ENCODE data around the gene TNIP1. TPM values are rescaled to one million over a fixed set of nuclear protein-coding genes. Genes with fewer than 3 reads are reported as not detected.
A peak's percentile ranks its signal among the peaks of the same experiment; 100 is the strongest.

The TNIP1 gene
- total RNA-seq, 1 donor, result 85.8 TPM

DNA sequence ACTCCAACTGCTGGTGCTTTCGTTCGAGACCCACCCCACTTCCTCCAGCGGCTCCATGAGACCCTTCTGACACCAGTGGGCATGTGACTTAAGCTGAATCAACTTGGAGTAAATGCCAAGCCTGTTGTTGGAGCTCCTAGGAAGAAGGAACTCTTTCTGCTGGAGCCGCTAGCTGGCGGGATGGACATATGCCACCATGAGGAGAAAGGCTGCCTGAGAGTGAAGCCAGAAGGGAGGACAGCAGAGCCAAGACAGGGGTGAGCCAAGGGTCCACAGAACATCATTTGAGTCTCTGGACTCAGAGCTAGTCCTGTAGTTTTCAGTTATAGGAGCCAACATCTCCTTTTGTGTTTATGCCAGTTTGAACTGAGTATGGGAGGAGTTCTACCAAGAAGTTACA, 40.8 kb upstream of the TNIP1 start:
- H3K4me1 ChIP-seq (ENCODE audit: insufficient read depth, low read length), result peaks cover 5% of the 10 kb centered on the region
- TF ChIP-seq, protein P1, sequence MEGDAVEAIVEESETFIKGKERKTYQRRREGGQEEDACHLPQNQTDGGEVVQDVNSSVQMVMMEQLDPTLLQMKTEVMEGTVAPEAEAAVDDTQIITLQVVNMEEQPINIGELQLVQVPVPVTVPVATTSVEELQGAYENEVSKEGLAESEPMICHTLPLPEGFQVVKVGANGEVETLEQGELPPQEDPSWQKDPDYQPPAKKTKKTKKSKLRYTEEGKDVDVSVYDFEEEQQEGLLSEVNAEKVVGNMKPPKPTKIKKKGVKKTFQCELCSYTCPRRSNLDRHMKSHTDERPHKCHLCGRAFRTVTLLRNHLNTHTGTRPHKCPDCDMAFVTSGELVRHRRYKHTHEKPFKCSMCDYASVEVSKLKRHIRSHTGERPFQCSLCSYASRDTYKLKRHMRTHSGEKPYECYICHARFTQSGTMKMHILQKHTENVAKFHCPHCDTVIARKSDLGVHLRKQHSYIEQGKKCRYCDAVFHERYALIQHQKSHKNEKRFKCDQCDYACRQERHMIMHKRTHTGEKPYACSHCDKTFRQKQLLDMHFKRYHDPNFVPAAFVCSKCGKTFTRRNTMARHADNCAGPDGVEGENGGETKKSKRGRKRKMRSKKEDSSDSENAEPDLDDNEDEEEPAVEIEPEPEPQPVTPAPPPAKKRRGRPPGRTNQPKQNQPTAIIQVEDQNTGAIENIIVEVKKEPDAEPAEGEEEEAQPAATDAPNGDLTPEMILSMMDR (IDR thresholded peaks at IDR 0.05; ENCODE audit: extremely low read depth, low read depth, low read length), result no peak
- H3K4me3 ChIP-seq (ENCODE audit: insufficient read depth, low read length), result no peak overlapping the region
- peaks cover 89% of the 10 kb centered on the region for H3K36me3 ChIP-seq (ENCODE audit: insufficient read depth, low read length)
- no peak overlapping the region for H3K4me2 ChIP-seq (ENCODE audit: insufficient read depth, low read length)
- H3K9me3 ChIP-seq (ENCODE audit: low read depth, low read length), result no peaks in the 10 kb centered on the region
- DNase-seq (ENCODE audit: insufficient read length, low spot score, missing footprints), result no peak
- no peak overlapping the region for H3K27ac ChIP-seq (ENCODE audit: low read depth, low read length)
- no peaks in the 10 kb centered on the region for H3K27me3 ChIP-seq (ENCODE audit: insufficient read depth, low read length)
- H4K20me1 ChIP-seq (ENCODE audit: insufficient read depth, low read length), result peaks cover 43% of the 10 kb centered on the region
- H3K79me2 ChIP-seq (ENCODE audit: insufficient read depth, low read length), result peaks cover 3% of the 10 kb centered on the region
- no peak overlapping the region for H2AFZ ChIP-seq (ENCODE audit: low read length)

DNA sequence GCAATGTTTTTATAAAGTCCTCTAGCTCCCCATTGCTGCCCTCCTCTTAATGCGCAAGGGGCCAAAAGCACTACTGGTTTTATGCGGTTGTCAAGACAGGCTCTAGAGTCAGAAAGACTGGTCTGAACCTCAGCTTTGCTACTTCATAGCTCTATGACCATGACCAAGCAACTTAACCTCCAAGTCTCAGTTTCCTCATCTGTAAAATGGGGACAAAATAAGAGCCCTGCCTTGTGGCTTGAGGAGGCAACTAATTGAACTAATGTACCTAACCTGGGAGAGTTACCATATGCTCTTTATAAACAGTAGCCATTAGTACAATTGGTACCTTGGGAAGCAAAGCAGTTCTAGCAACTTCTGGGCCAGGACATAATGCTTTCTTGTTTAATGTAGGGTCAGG, 40.3 kb upstream of the TNIP1 start:
- no peak for DNase-seq (ENCODE audit: insufficient read length, low spot score, missing footprints)
- H2AFZ ChIP-seq (ENCODE audit: low read length), result no peak overlapping the region
- TF ChIP-seq, protein P1 (IDR thresholded peaks at IDR 0.05; ENCODE audit: extremely low read depth, low read depth, low read length), result no peak
- H3K27me3 ChIP-seq (ENCODE audit: insufficient read depth, low read length), result no peaks in the 10 kb centered on the region
- H3K79me2 ChIP-seq (ENCODE audit: insufficient read depth, low read length), result peaks cover 3% of the 10 kb centered on the region
- no peak overlapping the region for H3K4me2 ChIP-seq (ENCODE audit: insufficient read depth, low read length)
- peaks cover 5% of the 10 kb centered on the region for H3K4me1 ChIP-seq (ENCODE audit: insufficient read depth, low read length)
- H4K20me1 ChIP-seq (ENCODE audit: insufficient read depth, low read length), result peaks cover 42% of the 10 kb centered on the region
- no peak overlapping the region for H3K4me3 ChIP-seq (ENCODE audit: insufficient read depth, low read length)
- H3K9me3 ChIP-seq (ENCODE audit: low read depth, low read length), result no peaks in the 10 kb centered on the region
- no peak overlapping the region for H3K27ac ChIP-seq (ENCODE audit: low read depth, low read length)
- peaks cover 95% of the 10 kb centered on the region for H3K36me3 ChIP-seq (ENCODE audit: insufficient read depth, low read length)

DNA sequence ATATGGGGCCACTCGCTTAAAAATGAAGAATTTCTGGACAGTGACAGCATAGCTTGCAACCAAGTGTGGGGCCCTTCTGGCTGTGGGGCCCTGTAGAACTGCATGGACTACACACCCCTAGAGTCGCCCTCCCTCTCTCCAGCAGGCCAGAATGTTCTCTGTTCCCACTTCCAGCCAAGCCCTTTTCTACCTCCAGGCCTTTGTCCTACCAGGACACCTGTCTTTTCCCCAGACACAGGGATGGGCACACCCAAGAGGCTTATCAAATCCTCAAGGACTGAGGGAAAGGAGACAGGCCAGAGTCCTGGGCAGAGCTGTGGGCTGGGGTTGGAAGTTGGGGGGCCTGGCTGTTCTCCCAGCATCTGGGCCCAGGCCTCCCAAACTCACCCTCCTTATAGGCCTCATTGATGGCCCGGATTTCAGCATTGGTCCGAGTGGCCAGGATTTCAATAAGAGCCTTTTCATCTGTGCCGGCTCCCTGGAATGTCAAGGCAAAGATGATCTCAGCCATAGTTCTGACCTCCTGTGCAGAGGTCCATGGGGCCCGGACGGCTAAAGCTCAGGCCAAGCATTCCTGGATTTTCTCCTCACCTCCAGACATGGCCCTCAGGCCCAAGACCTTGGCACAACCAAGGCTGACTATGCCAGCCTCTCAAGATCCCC, 38.2 kb upstream of the TNIP1 start:
- DNase-seq (ENCODE audit: insufficient read length, low spot score, missing footprints), result no peak
- TF ChIP-seq, protein P1 (IDR thresholded peaks at IDR 0.05; ENCODE audit: extremely low read depth, low read depth, low read length), result no peak
- Histone ChIP-seq H2AFZ (ENCODE audit: low read length) (no peak overlapping the region), H3K27ac (ENCODE audit: low read depth, low read length) (no peak overlapping the region), H3K27me3 (ENCODE audit: insufficient read depth, low read length) (no peaks in the 10 kb centered on the region), H3K4me3 (ENCODE audit: insufficient read depth, low read length) (no peak overlapping the region), H3K79me2 (ENCODE audit: insufficient read depth, low read length) (no peaks in the 10 kb centered on the region), H3K36me3 (ENCODE audit: insufficient read depth, low read length) (peaks cover 85% of the 10 kb centered on the region), H4K20me1 (ENCODE audit: insufficient read depth, low read length) (peaks cover 36% of the 10 kb centered on the region), H3K4me1 (ENCODE audit: insufficient read depth, low read length) (peaks cover 5% of the 10 kb centered on the region), H3K4me2 (ENCODE audit: insufficient read depth, low read length) (no peak overlapping the region), H3K9me3 (ENCODE audit: low read depth, low read length) (no peaks in the 10 kb centered on the region)

DNA sequence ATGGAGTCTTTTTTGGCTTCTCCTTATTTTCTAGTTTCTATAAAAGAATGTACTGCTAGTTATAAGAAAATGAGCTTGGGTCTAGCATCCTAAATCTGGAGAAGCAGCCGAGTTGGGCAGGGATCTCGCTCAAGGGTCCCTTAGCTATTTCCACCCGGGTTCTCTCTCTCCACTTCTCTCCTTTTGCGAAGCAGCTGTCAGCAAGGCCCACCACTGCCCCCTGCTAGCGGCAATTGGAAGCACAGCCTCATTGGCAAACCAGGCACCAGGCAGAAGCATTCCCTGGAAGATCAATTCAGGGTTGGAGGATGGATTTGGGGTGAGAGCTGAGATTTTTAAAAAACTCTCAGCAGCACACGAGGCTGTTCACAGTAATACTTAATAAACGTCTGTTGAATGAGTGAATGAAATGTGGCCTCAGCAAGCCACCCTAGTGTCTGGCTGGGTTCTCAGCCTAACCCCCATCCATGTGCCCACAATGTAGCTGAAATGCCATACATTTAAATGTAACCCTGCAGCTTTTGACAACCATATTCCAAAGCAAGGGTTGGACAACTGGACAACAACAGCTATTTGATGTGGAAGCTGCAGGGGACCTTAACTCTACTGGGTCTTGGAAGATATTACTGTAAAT, 34.6 kb upstream of the TNIP1 start:
- no peaks in the 10 kb centered on the region for H3K27me3 ChIP-seq (ENCODE audit: insufficient read depth, low read length)
- H3K36me3 ChIP-seq (ENCODE audit: insufficient read depth, low read length), result peaks cover 83% of the 10 kb centered on the region
- H3K9me3 ChIP-seq (ENCODE audit: low read depth, low read length), result no peaks in the 10 kb centered on the region
- H3K4me1 ChIP-seq (ENCODE audit: insufficient read depth, low read length), result no peaks in the 10 kb centered on the region
- H3K27ac ChIP-seq (ENCODE audit: low read depth, low read length), result no peak overlapping the region
- no peak overlapping the region for H3K4me3 ChIP-seq (ENCODE audit: insufficient read depth, low read length)
- TF ChIP-seq, protein P1 (IDR thresholded peaks at IDR 0.05; ENCODE audit: extremely low read depth, low read depth, low read length), result peak; percentile 97
- no peak overlapping the region for H3K4me2 ChIP-seq (ENCODE audit: insufficient read depth, low read length)
- H4K20me1 ChIP-seq (ENCODE audit: insufficient read depth, low read length), result peaks cover 14% of the 10 kb centered on the region
- DNase-seq (ENCODE audit: insufficient read length, low spot score, missing footprints), result peak; percentile 85
- no peak overlapping the region for H2AFZ ChIP-seq (ENCODE audit: low read length)
- H3K79me2 ChIP-seq (ENCODE audit: insufficient read depth, low read length), result no peaks in the 10 kb centered on the region
